Measurements from ENCODE around the gene C6orf89. TPM values are rescaled to one million over a fixed set of nuclear protein-coding genes. Genes with fewer than 3 reads are reported as not detected.

The C6orf89 gene
- total RNA-seq, 1 donor from 2014 or later: 54.2 TPM

GRCh38 chr6:36852481-36853147, 33.1 kb upstream of the C6orf89 start:
- intact Hi-C loops (cut with micrococcal nuclease): no loop called here

GRCh38 chr6:36853325-36853724, 32.4 kb upstream of the C6orf89 start:
- intact Hi-C loops (cut with micrococcal nuclease): no loop called here

GRCh38 chr6:36855750-36856149, 30.0 kb upstream of the C6orf89 start:
- intact Hi-C loops (cut with micrococcal nuclease): no loop called here

- intact Hi-C loops (cut with micrococcal nuclease): no loop called here
Observed at GRCh38 chr6:36856277-36856676, 29.5 kb upstream of the C6orf89 start.

- intact Hi-C loops (cut with micrococcal nuclease): no loop called here
Observed at GRCh38 chr6:36857325-36857724, 28.4 kb upstream of the C6orf89 start.

GRCh38 chr6:36858407-36858981, 27.3 kb upstream of the C6orf89 start:
- intact Hi-C loops (cut with micrococcal nuclease): no loop called here

GRCh38 chr6:36860126-36860525, 25.6 kb upstream of the C6orf89 start:
- intact Hi-C loops (cut with micrococcal nuclease): no loop called here

GRCh38 chr6:36862164-36862847, 23.4 kb upstream of the C6orf89 start:
- intact Hi-C loops (cut with micrococcal nuclease): no loop called here

- intact Hi-C loops (cut with micrococcal nuclease): no loop called here
Observed at GRCh38 chr6:36862848-36863382, 22.8 kb upstream of the C6orf89 start.

GRCh38 chr6:36863670-36864540, 21.8 kb upstream of the C6orf89 start:
- intact Hi-C loops (cut with micrococcal nuclease): no loop called here

- intact Hi-C loops (cut with micrococcal nuclease): no loop called here
Observed at GRCh38 chr6:36865835-36866234, 19.9 kb upstream of the C6orf89 start.

GRCh38 chr6:36867471-36868224, 18.1 kb upstream of the C6orf89 start:
- intact Hi-C loops (cut with micrococcal nuclease): no loop called here

- intact Hi-C loops (cut with micrococcal nuclease): loop anchor here (2.0 to 10.0 kb wide), 3 partner anchors 13 to 429 kb away; partner anchors contain the start of genes C6orf89, KCTD20, PXT1 and STK38
Observed at GRCh38 chr6:36871686-36872085, 14.1 kb upstream of the C6orf89 start.

GRCh38 chr6:36873115-36873514, 12.6 kb upstream of the C6orf89 start:
- intact Hi-C loops (cut with micrococcal nuclease): loop anchor here (5.0 to 10.0 kb wide), 2 partner anchors 328 to 431 kb away; partner anchors contain the start of genes KCTD20, PXT1 and STK38

- intact Hi-C loops (cut with micrococcal nuclease): loop anchor here (1.0 to 10.0 kb wide), 3 partner anchors 89 to 432 kb away; partner anchors contain the start of genes KCTD20, PXT1 and STK38
Observed at GRCh38 chr6:36873612-36874442, 11.9 kb upstream of the C6orf89 start.

- intact Hi-C loops (cut with micrococcal nuclease): loop anchor here (1.0 to 10.0 kb wide), 8 partner anchors 11 to 432 kb away; partner anchors contain the start of genes C6orf89, KCTD20, MTCH1 and PXT1
Observed at GRCh38 chr6:36874443-36875249, 11.1 kb upstream of the C6orf89 start, which contains the start of gene PPIL1. TSS of gene PPIL1 (minus strand) at chr6:36874803. CDS start at chr6:36874772, 31 bp downstream.

- intact Hi-C loops (cut with micrococcal nuclease): loop anchor here (1.0 to 10.0 kb wide), 6 partner anchors 10 to 330 kb away; partner anchors contain the start of genes C6orf89, MTCH1 and STK38
Observed at GRCh38 chr6:36875250-36875633, 10.5 kb upstream of the C6orf89 start.

GRCh38 chr6:36884610-36885009, 1.1 kb upstream of the C6orf89 start:
- intact Hi-C loops (cut with micrococcal nuclease): loop anchor here (1.0 to 2.0 kb wide), 12 partner anchors 9 to 548 kb away; partner anchors contain the start of genes CMTR1, MTCH1 and TBC1D22B

Data from T-helper 1 cell treated with Interleukin-12 subunit alpha and Interleukin-12 subunit beta and Interleukin-4 antibody, amounts not matched to agents 30 ng/mL and 1 ng/mL, for 36 hours (primary cell).